HepG2 (cell line): Measurements from ENCODE around the gene SLC16A3. TPM values are rescaled to one million over a fixed set of nuclear protein-coding genes. Genes with fewer than 3 reads are reported as not detected.

Source experiments
- ELF3 ChIP-seq: IDR thresholded peaks from 2 replicates; pipeline ENCODE4 v1.6.1; 2016; ENCODE audit warnings: missing genetic modification reagents, missing compliant biosample characterization
- FOXM1 ChIP-seq: sonication (generic); formaldehyde crosslinking; IDR thresholded peaks from 2 replicates; pipeline ENCODE4 v1.5.0; 2020; ENCODE audit warnings: missing genetic modification reagents
- HOXA5 ChIP-seq: sonication (generic); formaldehyde crosslinking; IDR thresholded peaks from 2 replicates; pipeline ENCODE4 v1.4.0; 2020; ENCODE audit warnings: missing genetic modification reagents
- IKZF4 ChIP-seq: sonication (generic); formaldehyde crosslinking; IDR thresholded peaks from 2 replicates; pipeline ENCODE4 v1.5.1; 2020; ENCODE audit warnings: borderline replicate concordance, mild to moderate bottlenecking, low read depth, missing genetic modification reagents; ENCODE audit errors: not compliant biosample characterization
- KAT7 ChIP-seq: IDR thresholded peaks from 2 replicates; pipeline ENCODE4 v1.6.1; 2018; ENCODE audit warnings: borderline replicate concordance, missing compliant biosample characterization
- KDM5B ChIP-seq: sonication (generic); formaldehyde crosslinking; IDR thresholded peaks from 2 replicates; pipeline ENCODE4 v1.4.0; 2020; ENCODE audit warnings: missing genetic modification reagents, mild to moderate bottlenecking, borderline replicate concordance
- NONO ChIP-seq, 2 experiments: fragments of 450-650 bp in 1 of 2; sonication (generic) in 1 of 2; formaldehyde crosslinking in 1 of 2; IDR thresholded peaks in 1 of 2; conservative IDR thresholded peaks in 1 of 2; 2 replicates each; pipeline versions ENCODE4 v1.6.1 to v1.8.0; 2017 to 2022; ENCODE audit warnings: mild to moderate bottlenecking in 1 of 2, missing genetic modification reagents in 1 of 2, moderate library complexity in 1 of 2
- RBFOX2 ChIP-seq: fragments of 200-400 bp; formaldehyde crosslinking; IDR thresholded peaks from 2 replicates; pipeline ENCODE4 v1.6.1; 2017; ENCODE audit warnings: low read depth, mild to moderate bottlenecking, low read length
- RXRB ChIP-seq: IDR thresholded peaks from 2 replicates; pipeline ENCODE4 v1.6.1; 2016; ENCODE audit warnings: borderline replicate concordance, missing genetic modification reagents, missing compliant biosample characterization
- YEATS2 ChIP-seq: sonication (generic); formaldehyde crosslinking; IDR thresholded peaks from 2 replicates; pipeline ENCODE4 v1.4.0; 2020; ENCODE audit warnings: missing genetic modification reagents, borderline replicate concordance
- polyA plus RNA-seq, 8 experiments: library from polyadenylated mRNA; depleted of rRNA in 3 of 8; stranded (reverse) in 7 of 8; unstranded in 1 of 8; fragments of >200 nt; fragmentation: Illumina TruSeq in 4 of 8; extraction: Trizol in 4 of 8; gene quantifications; 2 replicates each; pipeline versions ENCODE4 v1.2.1 to v1.2.3, GENCODE V29; 2011 to 2016; ENCODE audit warnings: low read depth in 4 of 8, missing spikeins in 1 of 8, mixed read lengths in 1 of 8; ENCODE audit not compliant: insufficient read depth in 1 of 8
- total RNA-seq, 5 experiments: library from RNA; depleted of rRNA; stranded (reverse); fragments of >200 nt; fragmentation: Illumina TruSeq; extraction: Trizol; gene quantifications; 2 replicates each; pipeline ENCODE4 v1.2.3, GENCODE V29; 2016; ENCODE audit warnings: low read depth in 1 of 5
- TF ChIP-seq, protein P1 (sequence below): sonication (generic); formaldehyde crosslinking; IDR thresholded peaks from 2 replicates; pipeline ENCODE4 v1.4.0; 2020; ENCODE audit warnings: missing genetic modification reagents, borderline replicate concordance
- TF ChIP-seq, protein P2 (sequence below): sonication (generic); formaldehyde crosslinking; IDR thresholded peaks from 2 replicates; pipeline ENCODE4 v1.4.0; 2020; ENCODE audit warnings: mild to moderate bottlenecking, missing genetic modification reagents
- TF ChIP-seq, protein P3 (sequence below): sonication (generic); formaldehyde crosslinking; IDR thresholded peaks from 2 replicates; pipeline ENCODE4 v1.4.0; 2020; ENCODE audit warnings: mild to moderate bottlenecking, low read depth, missing genetic modification reagents
- TF ChIP-seq, protein P4 (sequence below): sonication (generic); formaldehyde crosslinking; IDR thresholded peaks from 2 replicates; pipeline ENCODE4 v1.4.0; 2020; ENCODE audit warnings: mild to moderate bottlenecking, missing genetic modification reagents, borderline replicate concordance

SLC16A3 gene
- total and polyA plus RNA-seq, 2 of the 13 experiments (the other 11 are each of a cell fraction or from before 2014, with no cell fraction given): 242 to 349 TPM

DNA sequence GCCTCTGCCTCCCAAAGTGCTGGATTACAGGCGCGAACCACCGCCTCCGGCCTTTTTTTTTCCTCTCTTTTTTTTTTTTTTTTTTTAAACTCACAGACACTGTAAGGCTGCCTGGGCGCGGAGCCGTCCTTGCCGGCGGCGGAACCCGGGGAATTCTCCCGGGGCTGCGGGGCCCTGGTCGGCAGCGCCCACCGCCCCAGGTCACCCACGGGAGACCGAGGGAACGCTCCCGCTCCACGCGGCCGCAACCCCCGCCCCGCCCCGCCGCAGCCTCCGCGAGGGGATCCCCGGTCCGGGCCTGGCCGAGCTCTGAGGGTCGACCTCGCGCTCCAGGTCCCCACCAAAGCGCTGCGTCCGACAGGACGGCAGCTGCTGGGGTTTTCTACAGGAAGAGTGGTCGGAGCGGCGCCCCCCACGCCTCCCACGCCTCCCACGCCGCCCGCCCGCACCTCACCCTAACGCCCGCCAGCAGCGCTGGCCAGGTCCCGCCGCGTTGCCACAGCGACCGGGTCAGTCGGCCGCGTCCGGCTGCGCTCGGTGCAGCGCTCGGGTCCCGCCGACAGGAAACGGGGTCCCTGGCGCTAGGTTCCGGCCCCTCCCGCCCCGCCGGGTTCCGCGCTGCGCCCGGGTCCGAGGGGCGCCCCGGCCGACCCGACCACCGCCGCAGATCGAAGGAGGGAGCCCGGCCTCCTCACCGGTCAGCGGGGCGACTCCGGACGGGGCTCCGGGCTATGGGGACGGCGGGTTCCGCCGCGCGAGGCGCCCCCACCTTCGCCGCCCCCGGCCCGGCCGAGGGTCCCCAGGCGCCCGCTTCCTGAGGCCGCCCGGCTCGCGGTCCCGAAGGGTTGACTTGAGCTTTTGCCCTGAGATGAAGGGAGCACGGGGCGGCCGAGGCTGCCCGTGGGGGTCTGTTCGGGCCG lies 16.3 kb upstream of the SLC16A3 start, which contains the start of gene CCDC57 (continued):
- TF ChIP-seq NONO (IDR thresholded peaks at IDR 0.05) (no peak), NONO (CRISPR knock-in tag; conservative IDR thresholded peaks at IDR 0.05) (peak; percentile 95), FOXM1 (CRISPR knock-in tag) (no peak), YEATS2 (CRISPR knock-in tag) (no peak), IKZF4 (peak; percentile 88), HOXA5 (CRISPR knock-in tag) (no peak), RBFOX2 (peak; percentile 90), ELF3 (peak; percentile 71), KDM5B (peak; percentile 73; the same call in 1 of the 2 replicates), KAT7 (CRISPR knock-in tag) (no peak; the same call in 1 of the 2 replicates), RXRB (CRISPR knock-in tag) (peak; percentile 50; the same call in 1 of the 2 replicates)
- TF ChIP-seq, protein P1, sequence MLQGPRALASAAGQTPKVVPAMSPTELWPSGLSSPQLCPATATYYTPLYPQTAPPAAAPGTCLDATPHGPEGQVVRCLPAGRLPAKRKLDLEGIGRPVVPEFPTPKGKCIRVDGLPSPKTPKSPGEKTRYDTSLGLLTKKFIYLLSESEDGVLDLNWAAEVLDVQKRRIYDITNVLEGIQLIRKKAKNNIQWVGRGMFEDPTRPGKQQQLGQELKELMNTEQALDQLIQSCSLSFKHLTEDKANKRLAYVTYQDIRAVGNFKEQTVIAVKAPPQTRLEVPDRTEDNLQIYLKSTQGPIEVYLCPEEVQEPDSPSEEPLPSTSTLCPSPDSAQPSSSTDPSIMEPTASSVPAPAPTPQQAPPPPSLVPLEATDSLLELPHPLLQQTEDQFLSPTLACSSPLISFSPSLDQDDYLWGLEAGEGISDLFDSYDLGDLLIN (CRISPR knock-in tag): peak; percentile 64; the same call in 1 of the 2 replicates
- TF ChIP-seq, protein P2, sequence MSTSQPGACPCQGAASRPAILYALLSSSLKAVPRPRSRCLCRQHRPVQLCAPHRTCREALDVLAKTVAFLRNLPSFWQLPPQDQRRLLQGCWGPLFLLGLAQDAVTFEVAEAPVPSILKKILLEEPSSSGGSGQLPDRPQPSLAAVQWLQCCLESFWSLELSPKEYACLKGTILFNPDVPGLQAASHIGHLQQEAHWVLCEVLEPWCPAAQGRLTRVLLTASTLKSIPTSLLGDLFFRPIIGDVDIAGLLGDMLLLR (CRISPR knock-in tag): peak; percentile 94
- TF ChIP-seq, protein P3, sequence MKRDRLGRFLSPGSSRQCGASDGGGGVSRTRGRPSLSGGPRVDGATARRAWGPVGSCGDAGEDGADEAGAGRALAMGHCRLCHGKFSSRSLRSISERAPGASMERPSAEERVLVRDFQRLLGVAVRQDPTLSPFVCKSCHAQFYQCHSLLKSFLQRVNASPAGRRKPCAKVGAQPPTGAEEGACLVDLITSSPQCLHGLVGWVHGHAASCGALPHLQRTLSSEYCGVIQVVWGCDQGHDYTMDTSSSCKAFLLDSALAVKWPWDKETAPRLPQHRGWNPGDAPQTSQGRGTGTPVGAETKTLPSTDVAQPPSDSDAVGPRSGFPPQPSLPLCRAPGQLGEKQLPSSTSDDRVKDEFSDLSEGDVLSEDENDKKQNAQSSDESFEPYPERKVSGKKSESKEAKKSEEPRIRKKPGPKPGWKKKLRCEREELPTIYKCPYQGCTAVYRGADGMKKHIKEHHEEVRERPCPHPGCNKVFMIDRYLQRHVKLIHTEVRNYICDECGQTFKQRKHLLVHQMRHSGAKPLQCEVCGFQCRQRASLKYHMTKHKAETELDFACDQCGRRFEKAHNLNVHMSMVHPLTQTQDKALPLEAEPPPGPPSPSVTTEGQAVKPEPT (CRISPR knock-in tag): peak; percentile 89
- TF ChIP-seq, protein P4, sequence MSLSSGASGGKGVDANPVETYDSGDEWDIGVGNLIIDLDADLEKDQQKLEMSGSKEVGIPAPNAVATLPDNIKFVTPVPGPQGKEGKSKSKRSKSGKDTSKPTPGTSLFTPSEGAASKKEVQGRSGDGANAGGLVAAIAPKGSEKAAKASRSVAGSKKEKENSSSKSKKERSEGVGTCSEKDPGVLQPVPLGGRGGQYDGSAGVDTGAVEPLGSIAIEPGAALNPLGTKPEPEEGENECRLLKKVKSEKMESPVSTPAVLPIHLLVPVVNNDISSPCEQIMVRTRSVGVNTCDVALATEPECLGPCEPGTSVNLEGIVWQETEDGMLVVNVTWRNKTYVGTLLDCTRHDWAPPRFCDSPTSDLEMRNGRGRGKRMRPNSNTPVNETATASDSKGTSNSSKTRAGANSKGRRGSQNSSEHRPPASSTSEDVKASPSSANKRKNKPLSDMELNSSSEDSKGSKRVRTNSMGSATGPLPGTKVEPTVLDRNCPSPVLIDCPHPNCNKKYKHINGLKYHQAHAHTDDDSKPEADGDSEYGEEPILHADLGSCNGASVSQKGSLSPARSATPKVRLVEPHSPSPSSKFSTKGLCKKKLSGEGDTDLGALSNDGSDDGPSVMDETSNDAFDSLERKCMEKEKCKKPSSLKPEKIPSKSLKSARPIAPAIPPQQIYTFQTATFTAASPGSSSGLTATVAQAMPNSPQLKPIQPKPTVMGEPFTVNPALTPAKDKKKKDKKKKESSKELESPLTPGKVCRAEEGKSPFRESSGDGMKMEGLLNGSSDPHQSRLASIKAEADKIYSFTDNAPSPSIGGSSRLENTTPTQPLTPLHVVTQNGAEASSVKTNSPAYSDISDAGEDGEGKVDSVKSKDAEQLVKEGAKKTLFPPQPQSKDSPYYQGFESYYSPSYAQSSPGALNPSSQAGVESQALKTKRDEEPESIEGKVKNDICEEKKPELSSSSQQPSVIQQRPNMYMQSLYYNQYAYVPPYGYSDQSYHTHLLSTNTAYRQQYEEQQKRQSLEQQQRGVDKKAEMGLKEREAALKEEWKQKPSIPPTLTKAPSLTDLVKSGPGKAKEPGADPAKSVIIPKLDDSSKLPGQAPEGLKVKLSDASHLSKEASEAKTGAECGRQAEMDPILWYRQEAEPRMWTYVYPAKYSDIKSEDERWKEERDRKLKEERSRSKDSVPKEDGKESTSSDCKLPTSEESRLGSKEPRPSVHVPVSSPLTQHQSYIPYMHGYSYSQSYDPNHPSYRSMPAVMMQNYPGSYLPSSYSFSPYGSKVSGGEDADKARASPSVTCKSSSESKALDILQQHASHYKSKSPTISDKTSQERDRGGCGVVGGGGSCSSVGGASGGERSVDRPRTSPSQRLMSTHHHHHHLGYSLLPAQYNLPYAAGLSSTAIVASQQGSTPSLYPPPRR (CRISPR knock-in tag): no peak
